Measurements from ENCODE around the gene AKR1C3. TPM values are rescaled to one million over a fixed set of nuclear protein-coding genes. Genes with fewer than 3 reads are reported as not detected.

The AKR1C3 gene
- total RNA-seq, 1 experiment from 2014 or later, result 3.0 TPM

- intact Hi-C loops (cut with micrococcal nuclease), result loop anchor here (5.0 kb wide), 1 partner anchor 190 kb away; no protein-coding TSS in a partner anchor
- Histone ChIP-seq H3K9me3 (ENCODE audit: control insufficient read depth in 1 of 2, insufficient read depth in 1 of 2, low read depth in 1 of 2, low read length in 2 of 2) (no peaks in the 10 kb centered on the region), H3K9me2 (ENCODE audit: insufficient read depth) (no peaks in the 10 kb centered on the region), H3K9ac (ENCODE audit: low read length) (no peak overlapping the region), H3K36me3 (ENCODE audit: control insufficient read depth in 1 of 2, insufficient read depth in 2 of 2, low read length in 2 of 2) (no peaks in the 10 kb centered on the region), H2AFZ (ENCODE audit: low read depth, low read length, poor library complexity, severe bottlenecking) (no peak overlapping the region), H4K20me1 (ENCODE audit: insufficient read depth) (no peaks in the 10 kb centered on the region), H3K79me2 (ENCODE audit: insufficient read depth, low read length) (no peaks in the 10 kb centered on the region), H3K4me1 (ENCODE audit: control insufficient read depth in 1 of 2, insufficient read depth in 2 of 2, low read length in 2 of 2) (no peaks in the 10 kb centered on the region; a peak in 1 of 4 replicates), H3K27ac (ENCODE audit: low read depth, low read length) (no peak overlapping the region), H3K27me3 (ENCODE audit: insufficient read depth, low read length) (no peaks in the 10 kb centered on the region), H3K4me3 (replicated peaks in 1 of 2; ENCODE audit: low read depth in 1 of 2, low read length in 2 of 2) (no peak overlapping the region), H3K4me2 (ENCODE audit: low read length) (no peak overlapping the region)
- ATAC-seq (no peak), DNase-seq (ENCODE audit: low read depth, low spot score) (no peak)
- TF ChIP-seq MAX (IDR thresholded peaks at IDR 0.05) (no peak), YY1 (IDR thresholded peaks at IDR 0.05; ENCODE audit: extremely low read depth, insufficient replicate concordance, low read depth, low read length) (no peak), ZNF274 (IDR thresholded peaks at IDR 0.05; ENCODE audit: low read depth, low read length) (no peak), EZH2phosphoT487 (IDR thresholded peaks at IDR 0.05; ENCODE audit: borderline replicate concordance) (no peak), ATF3 (IDR thresholded peaks at IDR 0.05) (no peak), SIN3A (IDR thresholded peaks at IDR 0.05; ENCODE audit: low read depth) (no peak), ZFX (IDR thresholded peaks at IDR 0.05) (no peak), CEBPB (IDR thresholded peaks at IDR 0.05; ENCODE audit: low read depth) (no peak), POLR2A (IDR thresholded peaks at IDR 0.05; ENCODE audit: borderline replicate concordance, extremely low read depth, insufficient read depth, insufficient read length) (no peak), POLR2AphosphoS5 (IDR thresholded peaks at IDR 0.05; ENCODE audit: low read depth, low read length) (no peak), CTCF (IDR thresholded peaks at IDR 0.05 in 2 of 3, conservative IDR thresholded peaks at IDR 0.05 in 1 of 3; ENCODE audit: borderline replicate concordance in 1 of 3, insufficient read depth in 1 of 3, low read depth in 2 of 3, low read length in 2 of 3) (no peak), ELF1 (IDR thresholded peaks at IDR 0.05; ENCODE audit: borderline replicate concordance, low read depth) (no peak), JUND (IDR thresholded peaks at IDR 0.05) (no peak), TCF7L2 (IDR thresholded peaks at IDR 0.05; ENCODE audit: borderline replicate concordance, extremely low read depth, insufficient read depth, insufficient read length) (no peak), SP1 (IDR thresholded peaks at IDR 0.05; ENCODE audit: low read depth) (no peak), CBX3 (IDR thresholded peaks at IDR 0.05; ENCODE audit: low read depth) (no peak), EGR1 (IDR thresholded peaks at IDR 0.05; ENCODE audit: low read depth) (no peak), SRF (IDR thresholded peaks at IDR 0.05; ENCODE audit: low read depth) (no peak), EZH2 (IDR thresholded peaks at IDR 0.05) (no peak)
- BruUV-seq (replicated peaks), result no TSS peak
- ChIA-PET RAD21 (ENCODE audit: low non-redundant PET in 1 of 2, low total read pairs in 2 of 2, uncharacterized antibody in 2 of 2, unreplicated experiment in 2 of 2) (no interaction called here), CTCF (no interaction called here), POLR2A (no interaction called here)
Observed at GRCh38 chr10:5092375-5092774, 1.8 kb upstream of the AKR1C3 start.
